Ascending aorta (tissue), 2 donors: ENCODE results near the gene ERGIC3. TPM values are rescaled to one million over a fixed set of nuclear protein-coding genes. Genes with fewer than 3 reads are reported as not detected.

ENCODE experiments used
- DNase-seq, 2 donors: peaks; one replicate each; pipeline ENCODE4 v3.0.0-alpha.2; 2019; ENCODE audit warnings: low spot score in 2 of 2
- H3K27ac ChIP-seq, 2 donors: fragments of 200-600 bp; sonication (generic); one replicate each; pipeline ENCODE4 v1.5.1; 2016 to 2017; ENCODE audit warnings: mild to moderate bottlenecking in 1 of 2
- H3K27me3 ChIP-seq: fragments of 200-600 bp; sonication (generic); one replicate; pipeline ENCODE4 v1.5.1; 2017
- H3K36me3 ChIP-seq, 2 donors: fragments of 200-600 bp; sonication (generic); one replicate each; pipeline ENCODE4 v1.5.1; 2016
- H3K4me1 ChIP-seq, 2 donors: fragments of 200-600 bp; sonication (generic); one replicate each; pipeline ENCODE4 v1.5.1; 2016 to 2017; ENCODE audit warnings: mild to moderate bottlenecking in 1 of 2
- H3K4me3 ChIP-seq, 2 donors: fragments of 200-600 bp; sonication (generic); one replicate each; pipeline ENCODE4 v1.5.1; 2016 to 2017; ENCODE audit warnings: mild to moderate bottlenecking in 1 of 2
- H3K9me3 ChIP-seq, 2 donors: fragments of 200-600 bp; sonication (generic); one replicate each; pipeline ENCODE4 v1.5.1; 2016
- CTCF ChIP-seq, 3 experiments: fragments of 200-600 bp in 2 of 3; fragments of 450-650 bp in 1 of 3; sonication (generic) in 2 of 3; IDR thresholded peaks; one replicate each; pipeline ENCODE4 v1.5.1; 2016 to 2019; ENCODE audit warnings: antibody characterized with exemption in 3 of 3, mild to moderate bottlenecking in 1 of 3, moderate library complexity in 1 of 3
- intact Hi-C: fragments of 100-400 bp; cut with DNase I; formaldehyde crosslinking; loops from one replicate; pipeline ENCODE4 v1.15.1; 2023
- total RNA-seq: library from RNA; depleted of rRNA; stranded (reverse); fragments of >200 nt; gene quantifications from one replicate; pipeline ENCODE4 v1.1.0, GENCODE V29; 2016

ERGIC3 gene
- total RNA-seq, 1 donor from 2014 or later = 67.7 TPM

GRCh38 chr20:35575958-35576357, 34.1 kb downstream of the ERGIC3 start:
- no peak for DNase-seq
- TF ChIP-seq CTCF (IDR thresholded peaks at IDR 0.05) = no peak
- Histone ChIP-seq H3K27ac (no peak overlapping the region), H3K27me3 (no peaks in the 10 kb centered on the region), H3K9me3 (peaks cover 0 to 8% of the 10 kb centered on the region in 2 donors), H3K4me3 (no peak overlapping the region), H3K36me3 (no peaks in the 10 kb centered on the region), H3K4me1 (no peaks in the 10 kb centered on the region)
- intact Hi-C loops = no loop called here

GRCh38 chr20:35576816-35577215, 34.9 kb downstream of the ERGIC3 start:
- no peak for TF ChIP-seq CTCF (IDR thresholded peaks at IDR 0.05)
- H3K4me1 ChIP-seq = no peaks in the 10 kb centered on the region
- H3K4me3 ChIP-seq = no peak overlapping the region
- no peaks in the 10 kb centered on the region for H3K36me3 ChIP-seq
- no peak overlapping the region for H3K27ac ChIP-seq
- intact Hi-C loops = no loop called here
- no peaks in the 10 kb centered on the region for H3K27me3 ChIP-seq
- DNase-seq = peak in 1 of 2 donors; percentile 27
- H3K9me3 ChIP-seq = peaks cover 0 to 11% of the 10 kb centered on the region in 2 donors

- H3K4me3 ChIP-seq = no peak overlapping the region
- peaks cover 0 to 5% of the 10 kb centered on the region in 2 donors for H3K9me3 ChIP-seq
- TF ChIP-seq CTCF (IDR thresholded peaks at IDR 0.05) = no peak
- H3K27me3 ChIP-seq = no peaks in the 10 kb centered on the region
- intact Hi-C loops = no loop called here
- no peaks in the 10 kb centered on the region for H3K36me3 ChIP-seq
- no peak for DNase-seq
- H3K4me1 ChIP-seq = no peaks in the 10 kb centered on the region
- no peak overlapping the region for H3K27ac ChIP-seq
Observed at GRCh38 chr20:35578469-35578868, 36.6 kb downstream of the ERGIC3 start.

GRCh38 chr20:35579196-35579595, 37.3 kb downstream of the ERGIC3 start:
- Histone ChIP-seq H3K9me3 (peaks cover 0 to 5% of the 10 kb centered on the region in 2 donors), H3K4me1 (no peaks in the 10 kb centered on the region), H3K36me3 (no peaks in the 10 kb centered on the region), H3K27ac (no peak overlapping the region), H3K4me3 (no peak overlapping the region), H3K27me3 (no peaks in the 10 kb centered on the region)
- no peak for TF ChIP-seq CTCF (IDR thresholded peaks at IDR 0.05)
- DNase-seq = no peak
- intact Hi-C loops = no loop called here

- Histone ChIP-seq H3K36me3 (no peaks in the 10 kb centered on the region), H3K27me3 (no peaks in the 10 kb centered on the region), H3K4me1 (no peaks in the 10 kb centered on the region), H3K4me3 (no peak overlapping the region), H3K9me3 (peaks cover 0 to 5% of the 10 kb centered on the region in 2 donors), H3K27ac (no peak overlapping the region)
- intact Hi-C loops = no loop called here
- no peak for TF ChIP-seq CTCF (IDR thresholded peaks at IDR 0.05)
- DNase-seq = peak in 1 of 2 donors; percentile 27
Observed at GRCh38 chr20:35582131-35582530, 40.3 kb downstream of the ERGIC3 start.
